ENCODE measurements around the gene MRPL37.

DNA sequence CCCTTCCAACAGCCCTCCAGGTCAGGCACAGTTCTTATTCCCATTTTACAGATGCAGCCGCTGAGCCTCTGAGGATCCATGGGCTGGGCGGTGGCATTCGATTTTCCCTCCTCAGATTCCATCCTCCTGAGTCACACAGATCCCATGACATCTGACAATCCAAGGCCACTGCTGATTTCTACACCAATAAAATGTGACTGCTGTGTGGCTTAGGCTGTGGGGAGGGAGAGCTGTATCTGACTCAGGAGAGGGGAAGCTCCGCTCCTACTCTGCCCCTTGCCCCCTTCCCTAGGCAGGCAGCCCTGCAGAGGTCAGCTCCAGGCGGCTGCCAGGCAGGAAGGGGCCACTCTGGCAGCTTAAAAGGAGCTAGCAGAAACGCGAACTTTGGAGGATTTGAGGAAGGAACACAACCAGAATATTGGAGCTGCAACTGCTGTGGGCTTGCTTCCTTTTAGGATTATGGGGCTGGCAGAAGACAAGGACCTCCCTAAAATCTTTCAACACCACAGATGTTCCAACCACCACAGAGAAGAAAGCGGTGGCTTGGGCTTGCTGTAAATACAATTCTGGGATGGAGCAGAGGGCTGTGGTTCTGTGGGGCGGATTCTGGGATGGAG, 50.0 kb downstream of the MRPL37 start:
- TF ChIP-seq, protein P1, sequence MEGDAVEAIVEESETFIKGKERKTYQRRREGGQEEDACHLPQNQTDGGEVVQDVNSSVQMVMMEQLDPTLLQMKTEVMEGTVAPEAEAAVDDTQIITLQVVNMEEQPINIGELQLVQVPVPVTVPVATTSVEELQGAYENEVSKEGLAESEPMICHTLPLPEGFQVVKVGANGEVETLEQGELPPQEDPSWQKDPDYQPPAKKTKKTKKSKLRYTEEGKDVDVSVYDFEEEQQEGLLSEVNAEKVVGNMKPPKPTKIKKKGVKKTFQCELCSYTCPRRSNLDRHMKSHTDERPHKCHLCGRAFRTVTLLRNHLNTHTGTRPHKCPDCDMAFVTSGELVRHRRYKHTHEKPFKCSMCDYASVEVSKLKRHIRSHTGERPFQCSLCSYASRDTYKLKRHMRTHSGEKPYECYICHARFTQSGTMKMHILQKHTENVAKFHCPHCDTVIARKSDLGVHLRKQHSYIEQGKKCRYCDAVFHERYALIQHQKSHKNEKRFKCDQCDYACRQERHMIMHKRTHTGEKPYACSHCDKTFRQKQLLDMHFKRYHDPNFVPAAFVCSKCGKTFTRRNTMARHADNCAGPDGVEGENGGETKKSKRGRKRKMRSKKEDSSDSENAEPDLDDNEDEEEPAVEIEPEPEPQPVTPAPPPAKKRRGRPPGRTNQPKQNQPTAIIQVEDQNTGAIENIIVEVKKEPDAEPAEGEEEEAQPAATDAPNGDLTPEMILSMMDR (IDR thresholded peaks at IDR 0.05; ENCODE audit: low read depth, low read length), result no peak
- TF ChIP-seq EZH2phosphoT487 (IDR thresholded peaks at IDR 0.05; ENCODE audit: low read depth), result no peak

Data from OCI-LY3 (cell line).